HEK293T (cell line): Measurements from ENCODE around the gene TMEM269.

ENCODE experiments used
- FOXA1 ChIP-seq: fragments of 450-650 bp; IDR thresholded peaks from 2 replicates; pipeline ENCODE4 v1.6.1; 2016; ENCODE audit warnings: mild to moderate bottlenecking
- FOXM1 ChIP-seq: fragments of 450-650 bp; IDR thresholded peaks from 2 replicates; pipeline ENCODE4 v1.6.1; 2017; ENCODE audit warnings: mild to moderate bottlenecking, borderline replicate concordance
- SP1 ChIP-seq: fragments of 450-650 bp; IDR thresholded peaks from 2 replicates; pipeline ENCODE4 v1.6.1; 2017

DNA sequence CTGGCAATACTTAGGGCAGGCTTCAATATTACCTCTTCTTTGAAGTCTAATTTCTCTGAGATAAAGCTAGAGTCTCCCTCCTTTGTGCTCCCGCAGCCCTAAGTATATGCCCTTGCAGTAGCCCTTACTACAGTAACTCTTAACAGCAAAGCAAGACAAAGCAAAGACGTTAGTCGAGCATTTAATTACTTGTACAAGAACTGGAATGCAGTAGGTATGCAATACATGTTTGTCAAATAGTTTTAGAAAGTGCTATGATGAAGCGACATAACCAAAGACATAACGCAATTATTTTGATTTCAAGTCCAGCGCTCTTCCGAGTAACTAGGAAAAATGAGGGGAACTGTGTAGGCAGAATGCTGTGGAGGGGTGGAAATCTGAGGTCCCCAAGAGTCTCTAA lies 19.5 kb upstream of the TMEM269 start:
- TF ChIP-seq FOXM1 (no peak), SP1 (no peak), FOXA1 (no peak)
